GM21367 (cell line): ENCODE data around the gene ANKRD10.

ENCODE experiments used
- ATAC-seq: cut with Tn5 transposase; IDR thresholded peaks from one replicate; pipeline ENCODE4 v1.9.1; 2021; ENCODE audit not compliant: unreplicated experiment

ANKRD10 gene

GRCh38 chr13:110945928-110946570 lies 31.2 kb upstream of the ANKRD10 start:
- ATAC-seq, result no peak

DNA sequence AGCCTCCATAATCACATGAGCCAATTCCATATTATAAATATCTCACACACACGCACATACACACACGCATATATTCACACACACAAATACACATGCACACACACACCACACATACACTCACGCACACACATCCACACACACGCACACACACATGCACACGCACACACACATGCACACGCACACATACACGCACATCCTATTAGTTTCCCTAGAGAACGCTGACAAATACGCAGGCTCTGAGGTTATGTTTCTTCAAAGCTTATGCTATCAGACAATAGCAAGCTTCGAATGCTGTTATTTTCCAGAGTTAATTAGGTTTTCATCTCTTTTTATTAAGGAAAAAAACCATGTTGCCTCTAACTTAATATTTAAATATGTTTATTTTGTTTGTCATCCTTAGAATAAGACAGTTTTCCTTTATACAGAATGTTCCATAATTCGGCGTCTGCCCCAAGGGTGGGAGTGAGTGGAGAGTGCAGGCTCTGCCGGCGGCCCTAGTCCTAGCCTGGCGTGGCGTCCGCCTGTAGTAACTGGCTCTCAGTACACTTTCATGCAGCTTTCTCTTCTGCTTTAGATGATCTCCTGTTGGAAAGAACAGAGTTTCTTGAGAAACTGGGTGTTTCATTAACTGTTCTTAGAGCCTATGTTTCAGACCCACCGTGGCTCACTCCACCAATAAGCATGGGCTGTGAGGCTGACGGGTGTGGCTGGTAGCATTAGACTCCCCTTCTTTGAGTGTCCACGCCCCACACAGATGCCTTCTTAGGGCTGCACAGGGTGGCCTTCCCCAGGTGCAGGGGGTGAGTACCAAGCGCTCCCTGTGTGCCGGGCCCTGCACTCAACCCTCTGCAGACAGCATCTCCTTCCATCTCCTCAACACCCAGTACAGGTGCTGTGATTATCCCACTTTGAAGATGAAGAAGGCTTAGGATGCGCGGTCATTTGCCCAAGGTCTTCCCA lies 30.4 kb upstream of the ANKRD10 start:
- ATAC-seq, result no peak

- no peak for ATAC-seq
Measured at GRCh38 chr13:110944121-110944967, 29.5 kb upstream of the ANKRD10 start.

GRCh38 chr13:110942248-110942981 lies 27.5 kb upstream of the ANKRD10 start:
- peak; percentile 70 for ATAC-seq

GRCh38 chr13:110938662-110939421 lies 24.0 kb upstream of the ANKRD10 start:
- no peak for ATAC-seq

- ATAC-seq, result no peak
Measured at GRCh38 chr13:110937511-110938285, 22.8 kb upstream of the ANKRD10 start.

- no peak for ATAC-seq
Measured at GRCh38 chr13:110936519-110936918, 21.6 kb upstream of the ANKRD10 start.

DNA sequence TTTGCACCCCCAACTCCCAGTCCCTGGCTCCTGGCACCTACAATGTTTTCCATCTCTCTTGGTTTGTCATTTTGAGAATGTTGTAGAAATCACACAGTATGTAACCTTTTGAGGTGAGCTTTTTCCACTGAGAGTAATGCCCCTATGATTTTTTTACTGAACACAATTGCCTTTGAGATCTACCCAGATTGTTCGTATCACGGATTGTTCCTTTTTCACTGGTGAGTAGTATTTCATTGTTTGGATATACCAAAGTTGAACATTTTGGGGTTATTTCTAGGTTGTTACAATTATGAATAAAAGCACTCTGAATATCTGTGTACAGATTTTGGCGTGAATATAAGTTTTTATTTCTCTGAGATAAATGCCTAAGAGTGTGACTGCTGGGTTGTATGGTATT lies 17.7 kb upstream of the ANKRD10 start:
- no peak for ATAC-seq

DNA sequence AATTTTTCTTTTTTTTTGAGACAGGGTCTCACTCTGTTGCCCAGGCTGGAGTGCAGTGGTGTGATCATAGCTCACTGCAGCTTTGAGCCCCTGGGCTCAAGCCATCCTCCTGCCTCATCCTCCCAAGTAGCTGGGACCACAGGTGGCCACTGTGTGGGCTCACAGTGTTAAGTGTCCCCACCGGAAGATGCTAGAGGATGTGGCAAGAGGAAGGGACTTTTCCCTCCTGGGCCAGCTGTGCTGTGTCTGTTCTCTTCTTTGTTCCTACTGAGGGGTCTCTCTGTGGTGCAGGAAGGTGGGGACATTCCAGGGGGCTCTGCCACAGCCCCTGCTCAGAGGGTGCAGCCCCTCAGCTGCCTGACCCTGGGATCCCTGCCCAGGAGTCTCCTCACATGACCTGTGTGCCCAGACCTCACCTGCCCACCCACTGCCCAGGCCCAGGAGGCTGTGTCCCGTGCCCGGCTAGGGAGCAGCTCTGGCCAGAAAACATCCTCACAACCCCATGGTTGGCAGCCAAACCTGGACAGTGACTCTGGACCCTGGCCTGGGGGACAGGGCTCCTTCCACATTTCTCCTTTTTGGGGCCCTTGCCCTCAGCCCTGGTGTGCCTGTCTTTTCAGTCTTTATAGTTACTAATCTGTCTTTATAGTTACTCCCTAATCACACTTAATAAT lies 14.4 kb upstream of the ANKRD10 start:
- ATAC-seq, result no peak

- ATAC-seq, result no peak
Measured at GRCh38 chr13:110925023-110925612, 10.2 kb upstream of the ANKRD10 start.

DNA sequence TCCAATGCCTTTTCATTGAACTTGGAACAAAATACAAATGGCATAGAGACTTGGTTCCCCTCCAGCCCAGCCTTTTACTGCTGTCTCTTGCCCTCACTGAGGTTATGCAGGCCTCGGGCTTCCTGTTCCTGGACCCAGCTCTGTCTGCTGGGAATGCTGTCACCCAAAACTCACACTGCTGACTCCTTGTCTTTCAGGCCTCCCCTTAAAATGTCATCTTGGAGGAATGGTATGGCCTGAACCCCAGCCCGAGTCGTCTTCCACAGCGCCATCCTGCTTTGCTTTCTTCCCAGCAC lies 9.7 kb upstream of the ANKRD10 start:
- no peak for ATAC-seq

DNA sequence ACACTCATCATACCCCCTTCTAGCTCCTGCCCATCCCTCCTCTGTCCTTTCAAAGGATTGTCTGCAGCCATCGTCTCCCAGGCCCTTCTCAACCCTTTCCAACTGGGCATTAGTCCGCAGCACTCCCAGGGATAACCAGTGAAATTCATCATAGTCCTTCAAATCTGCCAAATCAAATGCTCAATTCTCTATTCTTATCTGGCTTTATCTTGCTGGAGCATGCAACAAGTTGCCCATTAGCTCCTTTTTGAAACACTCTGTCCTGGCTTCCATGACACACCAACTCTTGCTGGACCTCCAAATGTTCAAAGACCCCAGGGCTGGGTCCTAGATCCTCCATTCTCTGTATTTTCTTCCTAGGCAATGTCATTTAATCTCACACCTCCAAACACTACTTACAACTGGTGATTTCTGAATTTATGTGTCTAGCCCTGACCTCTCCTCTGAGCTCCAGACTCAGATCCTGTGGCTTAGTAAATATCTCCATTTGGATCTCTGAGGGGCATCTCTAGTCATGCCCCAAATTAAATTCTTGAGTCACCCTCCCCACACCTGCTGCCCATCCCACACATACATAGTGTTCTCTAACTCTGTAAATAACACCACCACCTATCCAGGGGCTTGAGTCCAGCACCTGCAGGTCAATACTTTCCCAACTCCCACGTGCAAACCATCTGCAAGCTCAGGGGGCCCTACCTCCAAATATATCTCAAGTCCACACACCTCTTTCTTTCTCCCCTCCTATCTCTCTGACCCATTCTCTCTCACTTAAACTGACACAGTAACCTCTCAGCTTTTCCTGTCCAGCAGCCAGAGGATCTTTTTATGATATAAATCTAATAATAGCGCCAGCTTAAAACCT lies 9.1 kb upstream of the ANKRD10 start:
- ATAC-seq, result no peak

DNA sequence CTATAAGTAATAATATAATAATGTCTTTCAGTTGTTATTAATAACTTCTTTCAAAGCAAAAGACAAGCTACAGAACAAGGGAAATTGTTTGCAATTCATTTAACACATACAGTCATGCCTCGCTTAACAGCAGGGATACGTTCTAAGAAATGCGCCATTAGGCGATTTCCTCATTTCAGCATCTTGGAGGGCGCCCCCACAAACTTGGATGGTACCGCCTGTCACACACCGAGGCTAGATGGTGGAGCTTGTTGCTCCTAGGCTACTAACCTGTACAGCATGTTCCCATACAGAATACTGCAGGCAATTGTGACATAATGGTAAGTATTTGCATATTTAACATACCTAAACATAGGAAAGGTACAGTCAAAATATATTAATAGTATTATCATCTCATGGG lies 8.2 kb upstream of the ANKRD10 start:
- ATAC-seq, result no peak

- no peak for ATAC-seq
Measured at GRCh38 chr13:110922506-110922905, 7.6 kb upstream of the ANKRD10 start.

GRCh38 chr13:110921695-110922094 lies 6.8 kb upstream of the ANKRD10 start:
- no peak for ATAC-seq

GRCh38 chr13:110921209-110921608 lies 6.3 kb upstream of the ANKRD10 start:
- no peak for ATAC-seq

DNA sequence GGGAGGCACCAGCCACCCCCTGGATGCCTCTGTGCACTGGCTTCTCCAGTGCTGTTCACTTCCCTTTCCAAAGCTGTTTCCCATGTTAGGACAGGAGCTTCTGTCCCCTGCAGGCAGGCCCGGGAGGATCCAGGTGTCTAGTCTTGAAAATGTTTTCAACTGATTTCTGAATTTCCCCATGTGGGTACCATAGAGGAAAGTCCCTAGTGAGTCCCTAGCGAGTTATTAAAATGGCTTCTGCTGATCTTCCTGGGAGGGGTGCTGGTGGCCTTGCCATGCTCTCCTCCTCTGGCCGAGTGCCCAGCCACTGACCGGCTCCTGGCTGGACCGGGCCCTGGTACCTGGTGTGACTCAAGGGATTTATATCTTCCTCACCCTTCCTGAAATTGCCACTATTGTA lies 5.2 kb upstream of the ANKRD10 start:
- ATAC-seq, result no peak
